ENCODE data around the gene STK32B. TPM values are rescaled to one million over a fixed set of nuclear protein-coding genes. Genes with fewer than 3 reads are reported as not detected.

The STK32B gene
- total and polyA plus RNA-seq, 10 donors = 0.03 to 0.87 (median 0.36) TPM

DNA sequence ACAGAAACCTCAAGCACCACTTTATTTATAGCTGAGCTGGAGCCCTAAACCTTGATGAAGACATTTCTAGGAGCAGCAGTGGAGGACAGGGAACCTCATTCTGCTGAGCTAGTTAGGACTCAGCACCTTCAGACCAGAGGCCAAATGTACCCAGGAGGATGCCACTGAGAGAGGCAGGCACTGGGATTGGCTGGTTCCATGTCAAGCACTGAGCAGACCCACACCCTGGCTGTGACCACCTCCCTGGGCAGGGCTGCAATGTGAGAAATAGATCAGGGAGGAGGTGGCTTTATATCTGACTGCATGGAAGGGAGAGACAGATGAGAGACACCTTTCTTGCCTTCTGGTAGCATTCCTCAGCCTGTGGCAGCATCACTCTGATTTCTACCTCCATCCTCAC, 304.6 kb downstream of the STK32B start:
- Histone ChIP-seq H3K4me1 (no peaks in the 10 kb centered on the region), H3K9me3 (no peaks in the 10 kb centered on the region), H3K4me3 (no peak overlapping the region), H3K27me3 (replicated peaks in 1 of 7) (no peaks in the 10 kb centered on the region), H3K27ac (no peak overlapping the region), H3K36me3 (no peaks in the 10 kb centered on the region)
- intact Hi-C loops (cut with DNase I; ENCODE audit: low total_unique reads) = no loop called here
- DNase-seq = no peak
- TF ChIP-seq, protein P1, sequence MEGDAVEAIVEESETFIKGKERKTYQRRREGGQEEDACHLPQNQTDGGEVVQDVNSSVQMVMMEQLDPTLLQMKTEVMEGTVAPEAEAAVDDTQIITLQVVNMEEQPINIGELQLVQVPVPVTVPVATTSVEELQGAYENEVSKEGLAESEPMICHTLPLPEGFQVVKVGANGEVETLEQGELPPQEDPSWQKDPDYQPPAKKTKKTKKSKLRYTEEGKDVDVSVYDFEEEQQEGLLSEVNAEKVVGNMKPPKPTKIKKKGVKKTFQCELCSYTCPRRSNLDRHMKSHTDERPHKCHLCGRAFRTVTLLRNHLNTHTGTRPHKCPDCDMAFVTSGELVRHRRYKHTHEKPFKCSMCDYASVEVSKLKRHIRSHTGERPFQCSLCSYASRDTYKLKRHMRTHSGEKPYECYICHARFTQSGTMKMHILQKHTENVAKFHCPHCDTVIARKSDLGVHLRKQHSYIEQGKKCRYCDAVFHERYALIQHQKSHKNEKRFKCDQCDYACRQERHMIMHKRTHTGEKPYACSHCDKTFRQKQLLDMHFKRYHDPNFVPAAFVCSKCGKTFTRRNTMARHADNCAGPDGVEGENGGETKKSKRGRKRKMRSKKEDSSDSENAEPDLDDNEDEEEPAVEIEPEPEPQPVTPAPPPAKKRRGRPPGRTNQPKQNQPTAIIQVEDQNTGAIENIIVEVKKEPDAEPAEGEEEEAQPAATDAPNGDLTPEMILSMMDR (IDR thresholded peaks at IDR 0.05 in 8 of 11, conservative IDR thresholded peaks at IDR 0.05 in 3 of 11) = no peak
- TF ChIP-seq POLR2AphosphoS5 (IDR thresholded peaks at IDR 0.05) = no peak
- TF ChIP-seq POLR2A (IDR thresholded peaks at IDR 0.05) = no peak

DNA sequence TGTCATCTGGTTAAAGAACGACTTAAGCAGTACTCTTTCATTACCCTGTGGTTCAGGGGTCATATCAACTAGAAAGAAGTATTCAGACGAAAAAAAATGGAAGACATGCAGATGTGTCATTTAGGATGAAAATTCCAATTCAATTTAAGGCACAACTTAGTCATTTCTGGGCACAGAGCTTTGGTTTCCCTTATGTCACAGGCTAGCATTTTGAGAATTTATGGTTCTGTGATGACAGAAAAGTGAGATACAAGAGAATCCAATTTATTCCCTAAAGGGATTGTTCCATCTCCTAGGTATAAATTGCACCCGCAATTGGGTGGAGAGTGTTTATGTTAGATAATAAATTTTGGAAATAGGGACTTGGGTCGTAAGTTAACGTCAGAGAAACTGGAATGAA, 306.6 kb downstream of the STK32B start:
- WGBS, 5 donors = 66 to 81% (median 73%) methylated on average over 5 of the region's 5 CpGs
- Histone ChIP-seq H3K9me3 (peaks cover 0 to 5% (median 0%) of the 10 kb centered on the region in 8 donors), H3K36me3 (no peaks in the 10 kb centered on the region), H3K27ac (no peak overlapping the region), H3K27me3 (replicated peaks in 1 of 7) (no peaks in the 10 kb centered on the region), H3K4me3 (no peak overlapping the region), H3K4me1 (no peaks in the 10 kb centered on the region)
- TF ChIP-seq POLR2A (IDR thresholded peaks at IDR 0.05) (no peak), POLR2AphosphoS5 (IDR thresholded peaks at IDR 0.05) (no peak)
- TF ChIP-seq, protein P1 (IDR thresholded peaks at IDR 0.05 in 8 of 11, conservative IDR thresholded peaks at IDR 0.05 in 3 of 11) = no peak
- DNase-seq = no peak
- intact Hi-C loops (cut with DNase I; ENCODE audit: low total_unique reads) = no loop called here

DNA sequence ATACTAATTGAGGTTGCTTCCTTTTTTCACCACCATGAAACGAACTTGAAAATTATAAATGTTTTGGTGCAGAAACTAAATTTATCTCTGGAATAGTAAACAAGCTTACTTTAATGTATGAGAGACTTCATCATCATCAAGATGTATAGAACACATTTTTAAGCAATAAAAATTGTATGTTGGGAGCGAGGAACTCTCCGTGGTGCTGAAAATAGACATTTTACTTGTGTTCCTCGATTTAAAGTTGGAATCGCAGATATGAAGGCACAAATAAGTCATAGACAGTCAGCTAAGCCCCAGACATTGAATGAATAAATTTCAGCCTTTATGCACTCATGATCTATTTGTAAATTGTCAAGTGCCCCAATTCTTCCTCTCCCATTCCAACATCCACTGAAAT, 310.7 kb downstream of the STK32B start:
- Histone ChIP-seq H3K27me3 (replicated peaks in 1 of 7) (no peaks in the 10 kb centered on the region), H3K27ac (no peak overlapping the region), H3K36me3 (no peaks in the 10 kb centered on the region), H3K4me3 (no peak overlapping the region), H3K4me1 (no peaks in the 10 kb centered on the region), H3K9me3 (peaks cover 0 to 5% (median 0%) of the 10 kb centered on the region in 8 donors)
- TF ChIP-seq POLR2A (IDR thresholded peaks at IDR 0.05) = no peak
- no peak for TF ChIP-seq POLR2AphosphoS5 (IDR thresholded peaks at IDR 0.05)
- TF ChIP-seq, protein P1 (IDR thresholded peaks at IDR 0.05 in 8 of 11, conservative IDR thresholded peaks at IDR 0.05 in 3 of 11) = no peak
- intact Hi-C loops (cut with DNase I; ENCODE audit: low total_unique reads) = no loop called here
- 76 to 85% (median 80%) methylated on average over 5 of the region's 5 CpGs for WGBS, 5 donors
- no peak for DNase-seq

DNA sequence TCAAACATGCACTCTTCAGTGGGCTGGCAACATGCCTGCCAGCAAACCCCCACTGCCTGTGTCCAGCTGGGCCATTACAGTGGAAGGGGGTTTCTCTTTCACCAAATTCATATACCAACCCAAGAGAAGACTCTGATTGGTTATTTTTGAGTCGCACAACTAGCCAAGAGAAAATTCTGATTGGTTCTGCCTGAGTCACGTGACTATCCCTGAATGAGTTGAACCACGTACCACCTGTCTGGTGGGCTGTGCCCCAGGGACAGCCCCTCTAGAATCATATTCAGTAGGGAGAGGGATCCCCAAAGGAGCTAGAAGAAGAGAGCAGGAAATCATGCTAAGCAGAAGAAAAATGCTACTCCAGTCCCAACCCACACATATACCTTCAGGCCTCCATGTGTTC, 313.1 kb downstream of the STK32B start:
- peaks cover 0 to 5% (median 0%) of the 10 kb centered on the region in 8 donors for H3K9me3 ChIP-seq
- TF ChIP-seq, protein P1 (IDR thresholded peaks at IDR 0.05 in 8 of 11, conservative IDR thresholded peaks at IDR 0.05 in 3 of 11) = no peak
- no peak for TF ChIP-seq POLR2A (IDR thresholded peaks at IDR 0.05)
- TF ChIP-seq POLR2AphosphoS5 (IDR thresholded peaks at IDR 0.05) = no peak
- no peaks in the 10 kb centered on the region for H3K4me1 ChIP-seq
- intact Hi-C loops (cut with DNase I; ENCODE audit: low total_unique reads) = no loop called here
- no peak overlapping the region for H3K4me3 ChIP-seq
- 75 to 91% (median 82%) methylated on average over 3 of the region's 3 CpGs for WGBS, 5 donors
- no peak for DNase-seq
- no peaks in the 10 kb centered on the region for H3K27me3 ChIP-seq (replicated peaks in 1 of 7)
- H3K27ac ChIP-seq = no peak overlapping the region
- H3K36me3 ChIP-seq = no peaks in the 10 kb centered on the region

All from spleen (tissue), 11 donors.